ENCODE data around the gene PAM.
A peak's percentile ranks its signal among the peaks of the same experiment; 100 is the strongest.

PAM gene

DNA sequence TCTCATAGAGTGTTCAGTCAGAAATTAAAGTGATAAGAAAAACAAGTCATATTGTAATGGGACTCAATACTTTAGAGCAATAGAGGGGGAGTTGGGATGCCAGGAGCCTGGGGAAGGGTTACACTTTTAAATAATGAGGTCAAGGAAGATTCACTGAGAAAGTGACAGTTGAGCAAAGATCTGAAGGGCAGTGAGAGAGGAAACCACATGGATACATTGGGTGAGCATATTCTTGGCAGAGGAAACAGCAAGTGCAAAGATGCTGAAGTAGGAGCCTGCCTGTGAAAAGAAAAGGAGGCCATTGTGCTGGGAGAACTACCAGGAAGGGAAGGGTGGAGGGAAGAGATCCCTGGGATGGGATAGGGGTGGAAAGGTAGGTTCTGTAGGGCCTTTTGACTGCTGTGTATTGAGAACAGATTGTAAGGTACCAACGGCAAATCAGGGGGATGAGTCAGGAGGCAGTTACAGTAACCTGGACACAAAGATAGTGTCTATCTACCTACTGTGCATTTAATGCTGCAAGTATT lies 79.4 kb downstream of the PAM start:
- no peak overlapping the region for H3K9ac ChIP-seq
- H3K4me3 ChIP-seq, result no peak overlapping the region
- H3K27me3 ChIP-seq, result no peaks in the 10 kb centered on the region
- H4K20me1 ChIP-seq, result no peaks in the 10 kb centered on the region; a peak in 2 of 22 replicates
- H3K4me1 ChIP-seq, result peaks cover 0 to 33% (median 19%) of the 10 kb centered on the region in 10 experiments; a peak in 17 of 20 replicates
- H3K36me3 ChIP-seq, result peaks cover 0 to 5% (median 0%) of the 10 kb centered on the region in 11 experiments; a peak in 1 of 22 replicates
- TF ChIP-seq Cebpa-rat (IDR thresholded peaks at IDR 0.05), result no peak
- no peaks in the 10 kb centered on the region for H3K9me3 ChIP-seq (replicated peaks in 1 of 11)
- peak overlapping the region in 5 of 11 experiments; percentile 0 to 19 (median 15); a peak in 6 of 22 replicates for H3K27ac ChIP-seq
- H3K4me2 ChIP-seq, result peak overlapping the region in 10 of 11 experiments; percentile 1 to 71 (median 52); a peak in 15 of 22 replicates

DNA sequence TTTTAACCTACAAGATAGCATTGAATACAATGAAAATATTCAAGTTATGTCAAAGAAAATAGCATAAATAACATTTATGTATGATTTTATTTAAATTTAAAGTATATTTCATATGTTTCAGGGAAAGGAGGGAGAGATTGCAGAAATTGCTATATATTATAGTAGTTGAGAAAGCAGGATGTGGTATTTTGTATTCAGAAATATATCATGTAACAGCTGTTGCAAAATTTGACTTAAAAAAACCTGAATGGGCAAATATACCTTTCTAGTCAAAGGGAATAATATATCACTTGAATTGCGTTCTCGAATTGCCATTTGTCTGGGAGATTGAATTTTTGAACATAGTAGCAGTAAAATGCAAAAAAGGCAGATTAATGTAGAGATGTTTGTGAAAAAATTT lies 80.6 kb downstream of the PAM start:
- H3K4me3 ChIP-seq, result no peak overlapping the region
- peaks cover 0 to 8% (median 0%) of the 10 kb centered on the region in 11 experiments; a peak in 4 of 22 replicates for H3K36me3 ChIP-seq
- H3K4me1 ChIP-seq, result peaks cover 0 to 33% (median 19%) of the 10 kb centered on the region in 10 experiments; a peak in 17 of 20 replicates
- H3K9ac ChIP-seq, result no peak overlapping the region
- no peaks in the 10 kb centered on the region for H3K27me3 ChIP-seq
- H3K27ac ChIP-seq, result peak overlapping the region in 1 of 11 experiments; percentile 16; a peak in 1 of 22 replicates
- H4K20me1 ChIP-seq, result no peaks in the 10 kb centered on the region; a peak in 2 of 22 replicates
- TF ChIP-seq Cebpa-rat (IDR thresholded peaks at IDR 0.05), result no peak
- no peak overlapping the region; a peak in 2 of 22 replicates for H3K4me2 ChIP-seq
- peaks cover 0 to 3% (median 0%) of the 10 kb centered on the region in 11 experiments; a peak in 1 of 22 replicates for H3K9me3 ChIP-seq (replicated peaks in 1 of 11)

DNA sequence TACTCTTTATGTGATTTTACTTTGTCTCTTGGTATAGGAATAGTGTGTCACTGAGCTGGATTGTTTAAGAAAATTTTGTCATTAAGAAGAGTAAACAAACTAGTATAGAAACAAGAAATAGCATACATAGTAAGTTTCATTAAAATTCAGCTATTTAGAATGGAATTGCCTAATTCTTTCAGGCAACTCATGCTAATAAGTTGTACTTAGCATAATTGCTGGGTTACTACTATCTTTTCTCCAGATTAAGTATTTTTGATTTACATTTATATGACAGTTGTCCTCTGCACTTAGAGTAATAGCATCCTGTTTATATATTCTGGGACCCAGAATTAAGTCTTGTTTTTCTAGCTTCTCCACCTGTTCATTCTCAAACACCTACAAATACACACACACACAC lies 85.9 kb downstream of the PAM start:
- Histone ChIP-seq H3K4me1 (peaks cover 0 to 10% (median 3%) of the 10 kb centered on the region in 10 experiments; a peak in 6 of 20 replicates), H3K9me3 (replicated peaks in 1 of 11) (peaks cover 4 to 12% (median 6%) of the 10 kb centered on the region in 11 experiments; a peak in 14 of 22 replicates), H4K20me1 (no peaks in the 10 kb centered on the region; a peak in 2 of 22 replicates), H3K36me3 (peaks cover 0 to 9% (median 4%) of the 10 kb centered on the region in 11 experiments; a peak in 8 of 22 replicates), H3K27ac (no peak overlapping the region), H3K9ac (no peak overlapping the region), H3K27me3 (no peaks in the 10 kb centered on the region), H3K4me2 (no peak overlapping the region), H3K4me3 (no peak overlapping the region)
- TF ChIP-seq Cebpa-rat (IDR thresholded peaks at IDR 0.05), result no peak

DNA sequence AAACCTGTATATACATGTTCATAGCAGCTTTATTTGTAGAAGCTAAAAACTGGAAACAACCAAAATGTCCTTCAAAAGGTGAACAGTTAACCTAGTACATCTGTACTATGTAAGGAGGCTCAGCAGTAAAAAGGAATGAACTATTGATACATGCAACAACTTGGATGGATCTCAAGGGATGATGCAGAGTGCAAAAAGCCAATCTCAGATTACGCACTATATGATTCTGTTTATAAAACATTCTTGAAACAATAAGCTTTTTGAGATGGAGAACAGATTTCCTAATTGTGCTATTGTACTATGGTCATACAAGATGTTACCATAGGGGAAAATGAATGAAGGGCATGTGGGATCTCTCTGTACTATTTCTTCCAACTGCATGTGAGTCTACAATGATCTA lies 88.9 kb downstream of the PAM start:
- Histone ChIP-seq H3K27me3 (no peaks in the 10 kb centered on the region), H3K4me3 (no peak overlapping the region), H3K27ac (no peak overlapping the region), H3K4me1 (peaks cover 0 to 9% (median 0%) of the 10 kb centered on the region in 10 experiments; a peak in 3 of 20 replicates), H3K9ac (no peak overlapping the region), H3K4me2 (no peak overlapping the region), H3K9me3 (replicated peaks in 1 of 11) (peaks cover 4 to 12% (median 8%) of the 10 kb centered on the region in 11 experiments; a peak in 15 of 22 replicates), H4K20me1 (no peaks in the 10 kb centered on the region; a peak in 1 of 22 replicates), H3K36me3 (peaks cover 0 to 28% (median 16%) of the 10 kb centered on the region in 11 experiments; a peak in 9 of 22 replicates)
- TF ChIP-seq Cebpa-rat (IDR thresholded peaks at IDR 0.05), result no peak

DNA sequence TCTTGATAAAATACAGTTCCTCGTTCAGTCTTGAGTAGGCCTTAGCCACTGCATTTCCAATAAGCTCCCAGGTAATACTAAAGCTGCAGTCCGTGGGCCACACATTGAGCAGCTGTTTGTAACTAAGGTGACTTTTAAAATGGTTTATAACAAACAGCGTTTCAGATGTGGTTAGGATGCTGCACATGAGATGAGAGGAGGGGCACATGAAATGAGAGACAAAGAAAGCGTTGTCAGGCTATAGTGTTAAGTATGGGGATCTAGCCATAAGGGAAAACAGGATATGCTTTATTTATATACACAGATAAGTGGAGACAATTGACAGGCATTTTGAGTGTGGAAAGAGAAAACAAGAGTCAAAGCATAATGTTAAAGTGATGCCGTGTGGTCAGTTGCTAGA lies 89.9 kb downstream of the PAM start:
- Histone ChIP-seq H3K9ac (no peak overlapping the region), H3K4me2 (no peak overlapping the region), H3K27ac (no peak overlapping the region), H3K4me3 (no peak overlapping the region), H3K4me1 (peaks cover 0 to 9% (median 0%) of the 10 kb centered on the region in 10 experiments; a peak in 3 of 20 replicates), H3K9me3 (replicated peaks in 1 of 11) (peaks cover 4 to 12% (median 8%) of the 10 kb centered on the region in 11 experiments; a peak in 15 of 22 replicates), H3K36me3 (peaks cover 0 to 28% (median 16%) of the 10 kb centered on the region in 11 experiments; a peak in 9 of 22 replicates), H3K27me3 (no peaks in the 10 kb centered on the region), H4K20me1 (no peaks in the 10 kb centered on the region; a peak in 1 of 22 replicates)
- no peak for TF ChIP-seq Cebpa-rat (IDR thresholded peaks at IDR 0.05)

DNA sequence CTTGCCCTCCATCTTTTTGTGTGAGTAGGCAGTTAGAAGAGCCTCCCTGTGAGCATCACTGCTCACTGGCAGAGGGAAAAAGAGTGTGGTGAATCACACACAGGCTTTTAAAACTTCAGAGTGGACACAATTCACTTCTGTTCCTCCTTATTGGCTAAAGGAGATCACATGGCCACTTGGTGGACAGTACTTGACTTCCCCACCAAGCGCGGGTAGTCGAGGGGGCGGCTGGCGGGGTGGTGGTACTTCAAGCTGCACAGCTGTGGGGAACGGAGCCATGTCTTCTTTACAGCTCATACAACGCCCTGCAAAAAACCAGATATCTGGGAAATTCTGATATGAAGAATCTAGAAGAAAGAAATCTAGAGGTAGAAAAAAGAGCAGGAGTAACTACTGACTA lies 95.4 kb downstream of the PAM start:
- Histone ChIP-seq H3K4me2 (no peak overlapping the region), H4K20me1 (no peaks in the 10 kb centered on the region; a peak in 1 of 22 replicates), H3K27me3 (no peaks in the 10 kb centered on the region), H3K36me3 (peaks cover 0 to 26% (median 13%) of the 10 kb centered on the region in 11 experiments; a peak in 8 of 22 replicates), H3K27ac (no peak overlapping the region), H3K9me3 (replicated peaks in 1 of 11) (peaks cover 0 to 5% (median 0%) of the 10 kb centered on the region in 11 experiments; a peak in 2 of 22 replicates), H3K4me1 (peaks cover 0 to 13% (median 0%) of the 10 kb centered on the region in 10 experiments; a peak in 7 of 20 replicates), H3K9ac (no peak overlapping the region), H3K4me3 (no peak overlapping the region)
- no peak for TF ChIP-seq Cebpa-rat (IDR thresholded peaks at IDR 0.05)

DNA sequence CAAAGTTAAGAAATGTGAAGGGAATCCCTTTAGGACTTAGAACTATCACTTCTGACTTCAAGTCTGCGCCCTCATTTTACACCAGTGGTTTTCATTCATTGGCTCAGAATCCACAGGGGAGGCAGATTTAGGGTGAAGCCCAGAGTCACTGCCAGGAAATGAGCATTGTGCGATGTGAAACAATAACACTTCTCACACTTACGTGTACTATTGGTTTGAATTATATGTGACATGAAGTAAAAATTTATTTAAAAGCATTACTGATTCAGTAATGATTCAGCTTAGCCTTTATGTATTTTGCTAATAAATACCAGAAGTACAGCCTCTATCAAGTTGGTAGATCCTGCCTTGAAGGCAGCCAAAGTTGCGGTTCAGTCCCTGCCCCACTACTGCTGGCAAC lies 98.6 kb downstream of the PAM start:
- Histone ChIP-seq H3K4me3 (no peak overlapping the region), H3K27me3 (no peaks in the 10 kb centered on the region), H3K4me1 (peaks cover 0 to 13% (median 0%) of the 10 kb centered on the region in 10 experiments; a peak in 7 of 20 replicates), H3K27ac (no peak overlapping the region), H3K9ac (no peak overlapping the region), H3K4me2 (no peak overlapping the region), H4K20me1 (no peaks in the 10 kb centered on the region), H3K36me3 (peaks cover 0 to 5% (median 0%) of the 10 kb centered on the region in 11 experiments; a peak in 2 of 22 replicates), H3K9me3 (replicated peaks in 1 of 11) (no peaks in the 10 kb centered on the region)
- no peak for TF ChIP-seq Cebpa-rat (IDR thresholded peaks at IDR 0.05)

DNA sequence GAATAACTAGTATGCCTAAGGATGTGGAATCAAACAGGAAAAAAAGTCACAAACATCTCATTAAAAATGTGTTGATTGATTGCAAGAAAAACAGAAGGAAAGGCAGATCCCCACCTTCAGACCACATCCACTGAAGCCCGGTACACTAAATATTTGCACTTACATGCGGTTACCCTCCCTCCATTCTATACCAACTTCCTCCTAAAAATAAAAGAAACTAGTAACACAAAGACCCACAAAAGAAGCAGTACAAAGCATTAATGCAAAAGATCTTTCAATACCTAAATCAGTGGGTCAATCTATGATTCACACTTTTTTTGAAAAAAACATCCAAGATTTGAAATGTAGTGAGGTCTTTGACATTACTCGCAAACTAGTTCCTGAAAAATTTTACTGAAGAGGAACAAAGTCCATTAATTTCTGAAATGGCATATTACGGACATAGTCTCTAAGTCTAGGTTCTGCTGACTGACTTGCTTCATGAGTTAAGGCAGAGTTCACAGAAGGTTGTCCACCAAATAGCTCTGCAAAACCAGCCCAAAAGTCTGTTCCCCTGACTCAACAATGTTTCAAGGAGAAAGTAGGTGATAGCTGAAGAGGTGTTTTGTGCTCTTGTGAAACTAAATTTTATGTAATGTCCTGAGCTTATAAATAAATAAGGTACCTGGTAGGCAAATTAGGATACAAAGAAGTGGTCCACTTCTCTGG lies 100.7 kb downstream of the PAM start:
- Histone ChIP-seq H3K27ac (no peak overlapping the region), H3K36me3 (no peaks in the 10 kb centered on the region; a peak in 1 of 22 replicates), H3K4me3 (no peak overlapping the region), H3K4me1 (peaks cover 0 to 13% (median 0%) of the 10 kb centered on the region in 10 experiments; a peak in 7 of 20 replicates), H3K9ac (no peak overlapping the region), H3K4me2 (peak overlapping the region in 1 of 11 experiments; percentile 18; a peak in 2 of 22 replicates), H4K20me1 (no peaks in the 10 kb centered on the region), H3K27me3 (no peaks in the 10 kb centered on the region), H3K9me3 (replicated peaks in 1 of 11) (no peaks in the 10 kb centered on the region)
- no peak for TF ChIP-seq Cebpa-rat (IDR thresholded peaks at IDR 0.05)

DNA sequence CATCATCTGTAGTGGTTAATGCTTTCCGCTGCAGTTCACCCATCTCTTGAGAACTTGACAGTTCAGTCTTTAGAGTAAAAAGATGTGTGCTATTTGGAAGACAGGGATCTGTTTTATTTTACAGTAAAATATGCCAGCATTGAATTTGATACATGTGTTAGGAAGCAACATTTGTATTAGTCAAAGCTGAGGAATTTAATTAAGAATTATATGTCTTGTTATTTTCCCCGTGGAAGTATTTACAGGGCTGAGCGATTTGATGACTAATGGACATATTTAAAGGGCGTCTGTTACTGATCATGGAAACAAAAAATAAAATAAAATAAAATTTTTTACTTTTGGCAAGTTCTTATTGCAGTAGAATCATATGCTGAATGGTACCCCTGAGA lies 101.3 kb downstream of the PAM start:
- Histone ChIP-seq H3K9ac (no peak overlapping the region), H3K4me3 (no peak overlapping the region), H3K4me1 (peaks cover 0 to 13% (median 0%) of the 10 kb centered on the region in 10 experiments; a peak in 7 of 20 replicates), H3K27ac (no peak overlapping the region), H3K36me3 (no peaks in the 10 kb centered on the region; a peak in 1 of 22 replicates), H3K4me2 (no peak overlapping the region), H3K27me3 (no peaks in the 10 kb centered on the region), H3K9me3 (replicated peaks in 1 of 11) (no peaks in the 10 kb centered on the region), H4K20me1 (no peaks in the 10 kb centered on the region)
- no peak for TF ChIP-seq Cebpa-rat (IDR thresholded peaks at IDR 0.05)

All from BLaER1 treated with 17β-estradiol and CSF1 and Interleukin-3, amounts not matched to agents 10 nM and 100 nM (cell line).